Measurements from ENCODE around the gene RALGAPA1.

The RALGAPA1 gene

GRCh38 chr14:35808638-35809563 lies at the start of gene RALGAPA1:
TSS of gene RALGAPA1 (minus strand) at chr14:35809295. CDS start at chr14:35808835, 460 bp downstream.
- TF ChIP-seq CTCF (conservative IDR thresholded peaks at IDR 0.05; ENCODE audit: control insufficient read depth, insufficient read depth, low read depth, low read length) = peak; percentile 41
- H3K4me3 ChIP-seq (ENCODE audit: control insufficient read depth, low read depth, low read length) = peak within 1 kb of the TSS; percentile 86
- DNase-seq (ENCODE audit: low read depth) = peak; percentile 99

DNA sequence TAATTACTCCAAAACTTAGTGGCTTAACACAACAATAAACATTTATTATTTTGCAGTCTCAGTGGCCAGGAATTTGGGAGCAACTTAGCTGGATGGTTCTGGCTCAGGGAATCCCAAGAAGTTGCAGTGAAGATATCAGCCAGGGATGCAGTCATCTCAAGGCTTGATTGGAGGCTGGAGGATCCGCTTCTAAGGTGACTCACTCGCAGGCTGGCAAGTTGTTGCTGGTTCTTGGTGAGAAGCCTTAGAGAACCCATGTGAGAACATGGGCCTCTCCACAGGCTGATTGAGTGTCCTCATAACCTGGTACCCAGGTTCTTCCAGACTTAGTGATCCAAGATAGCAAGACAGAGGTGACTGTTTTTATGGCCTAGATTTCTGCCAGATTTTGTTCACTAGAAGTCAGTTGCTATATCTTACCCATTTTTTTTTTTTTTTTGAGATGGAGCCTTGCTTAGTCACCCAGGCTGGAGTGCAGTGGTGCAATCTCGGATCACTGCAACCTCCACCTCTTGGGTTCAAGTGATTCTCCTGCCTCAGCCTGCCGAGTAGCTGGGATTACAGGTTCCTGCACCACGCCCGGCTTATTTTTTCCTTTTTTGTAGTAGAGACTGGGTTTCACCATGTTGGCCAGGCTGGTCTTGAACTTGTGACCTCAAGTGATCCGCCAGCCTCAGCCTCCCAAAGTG lies 49.6 kb upstream of the RALGAPA1 start:
- no peak for TF ChIP-seq CTCF (conservative IDR thresholded peaks at IDR 0.05; ENCODE audit: control insufficient read depth, insufficient read depth, low read depth, low read length)
- no peak overlapping the region for H3K4me3 ChIP-seq (ENCODE audit: control insufficient read depth, low read depth, low read length)
- DNase-seq (ENCODE audit: low read depth) = peak; percentile 76

DNA sequence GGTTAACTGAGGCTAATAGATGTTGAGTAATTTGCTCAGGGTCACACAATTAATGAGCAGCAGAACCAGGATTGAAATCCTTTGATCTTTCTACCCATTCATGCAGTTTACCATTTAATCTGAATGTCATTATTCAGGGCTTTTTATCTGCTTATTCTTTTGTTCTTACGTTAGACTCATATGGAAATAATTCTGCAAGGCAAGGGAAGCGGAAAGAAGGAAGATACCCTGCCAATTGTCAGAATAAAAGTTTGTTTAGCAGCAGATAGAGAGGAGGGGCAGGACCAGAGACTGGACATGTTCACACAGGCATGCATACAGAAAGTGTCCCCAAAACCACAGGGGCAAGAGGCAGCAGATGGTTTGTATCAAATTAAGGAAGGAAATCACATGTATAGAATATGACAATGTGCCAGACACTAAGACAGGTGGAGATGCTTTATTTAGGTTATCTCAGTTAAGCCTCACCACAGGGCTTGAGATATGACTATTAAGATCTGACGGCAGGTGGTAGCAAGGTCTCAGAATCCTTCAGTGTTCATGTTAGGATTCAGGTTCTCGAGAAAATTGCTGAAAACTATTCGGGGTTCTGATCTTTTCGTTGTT lies 46.9 kb upstream of the RALGAPA1 start:
- no peak for DNase-seq (ENCODE audit: low read depth)
- no peak for TF ChIP-seq CTCF (conservative IDR thresholded peaks at IDR 0.05; ENCODE audit: control insufficient read depth, insufficient read depth, low read depth, low read length)
- no peak overlapping the region for H3K4me3 ChIP-seq (ENCODE audit: control insufficient read depth, low read depth, low read length)

GRCh38 chr14:35854696-35855270 lies 45.7 kb upstream of the RALGAPA1 start:
- no peak overlapping the region for H3K4me3 ChIP-seq (ENCODE audit: control insufficient read depth, low read depth, low read length)
- TF ChIP-seq CTCF (conservative IDR thresholded peaks at IDR 0.05; ENCODE audit: control insufficient read depth, insufficient read depth, low read depth, low read length) = no peak
- DNase-seq (ENCODE audit: low read depth) = no peak

DNA sequence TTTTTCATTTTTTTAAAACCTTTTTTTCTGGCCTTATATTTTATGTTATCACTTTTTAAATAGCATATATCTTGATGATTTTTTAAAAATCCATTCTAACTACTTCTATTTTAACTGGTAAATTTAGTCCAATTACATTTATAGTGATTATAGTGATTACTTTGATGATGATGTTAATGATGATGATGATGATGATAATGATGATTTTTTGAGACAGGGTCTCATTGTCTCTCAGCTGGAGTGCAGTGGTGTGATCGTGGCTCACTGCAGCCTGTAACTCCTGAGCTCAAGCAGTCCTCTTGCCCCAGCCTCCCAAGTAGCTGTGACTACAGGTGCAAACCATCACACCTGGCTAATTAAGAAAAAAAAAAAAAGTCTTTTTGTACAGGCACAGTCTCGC lies 44.1 kb upstream of the RALGAPA1 start:
- no peak for DNase-seq (ENCODE audit: low read depth)
- no peak overlapping the region for H3K4me3 ChIP-seq (ENCODE audit: control insufficient read depth, low read depth, low read length)
- TF ChIP-seq CTCF (conservative IDR thresholded peaks at IDR 0.05; ENCODE audit: control insufficient read depth, insufficient read depth, low read depth, low read length) = no peak

- DNase-seq (ENCODE audit: low read depth) = no peak
Measured at GRCh38 chr14:35851823-35852222, 42.7 kb upstream of the RALGAPA1 start.

More at GRCh38 chr14:35851823-35852222, 42.7 kb upstream of the RALGAPA1 start:
- TF ChIP-seq CTCF (conservative IDR thresholded peaks at IDR 0.05; ENCODE audit: control insufficient read depth, insufficient read depth, low read depth, low read length) = no peak
- no peak overlapping the region for H3K4me3 ChIP-seq (ENCODE audit: control insufficient read depth, low read depth, low read length)
